WTC11 (cell line): ENCODE results near the gene DDAH2. TPM values are rescaled to one million over a fixed set of nuclear protein-coding genes. Genes with fewer than 3 reads are reported as not detected.
A peak's percentile ranks its signal among the peaks of the same experiment; 100 is the strongest.

Experiments used
- ATAC-seq: fragments of 200-7000 bp; cut with Tn5 transposase; 2 replicates; pipeline ENCODE4 v1.10.0; 2021; ENCODE audit warnings: mild to moderate bottlenecking, moderate library complexity
- CTCF ChIA-PET: fragments of 300-600 bp; sonication (Branson Sonifier 250); formaldehyde crosslinking; loops from one replicate; lab custom pipeline; 2021; ENCODE audit warnings: antibody characterized with exemption; lab: Charles Lee
- POLR2A ChIA-PET: fragments of 350-600 bp; sonication (Branson Sonifier 250); formaldehyde crosslinking; loops from one replicate; lab custom pipeline; 2021; ENCODE audit warnings: antibody characterized with exemption; lab: Charles Lee
- DNase-seq: peaks from one replicate; pipeline ENCODE4 v3.0.0; 2021; ENCODE audit warnings: low spot score
- H3K27ac Mint-ChIP-seq: 2 replicates; pipeline ENCODE4 v1.8.0; 2021; ENCODE audit warnings: mixed read lengths
- H3K27me3 Mint-ChIP-seq: 2 replicates; pipeline ENCODE4 v1.8.0; 2021; ENCODE audit warnings: low read depth, mild to moderate bottlenecking, moderate library complexity, mixed read lengths
- H3K36me3 Mint-ChIP-seq: 2 replicates; pipeline ENCODE4 v1.8.0; 2021; ENCODE audit warnings: mixed read lengths
- H3K4me1 Mint-ChIP-seq: 2 replicates; pipeline ENCODE4 v1.8.0; 2022; ENCODE audit warnings: mixed read lengths
- H3K4me3 Mint-ChIP-seq: 2 replicates; pipeline ENCODE4 v1.8.0; 2021; ENCODE audit warnings: mild to moderate bottlenecking, moderate library complexity, mixed read lengths
- H3K9me3 Mint-ChIP-seq: 2 replicates; pipeline ENCODE4 v1.8.0; 2021; ENCODE audit warnings: mixed read lengths
- ATF1 ChIP-seq: sonication (generic); formaldehyde crosslinking; IDR thresholded peaks from 2 replicates; pipeline ENCODE4 v1.8.1; 2023; ENCODE audit warnings: mild to moderate bottlenecking, moderate library complexity, missing genetic modification reagents
- JAZF1 ChIP-seq: fragments of 250-450 bp; sonication (Bioruptor Pico); IDR thresholded peaks from 2 replicates; pipeline ENCODE4 v1.9.0; 2021; ENCODE audit warnings: moderate library complexity, mild to moderate bottlenecking, inconsistent platforms
- KAT7 ChIP-seq: sonication (generic); formaldehyde crosslinking; IDR thresholded peaks from 2 replicates; pipeline ENCODE4 v1.8.1; 2023; ENCODE audit warnings: missing genetic modification reagents, mild to moderate bottlenecking, borderline replicate concordance
- MYBL2 ChIP-seq: sonication (generic); formaldehyde crosslinking; IDR thresholded peaks from 2 replicates; pipeline ENCODE4 v1.8.1; 2023; ENCODE audit warnings: mild to moderate bottlenecking, moderate library complexity, missing genetic modification reagents
- ZNF121 ChIP-seq: sonication (generic); formaldehyde crosslinking; IDR thresholded peaks from 2 replicates; pipeline ENCODE4 v1.8.0; 2023; ENCODE audit warnings: missing genetic modification reagents
- ZNF281 ChIP-seq: sonication (generic); formaldehyde crosslinking; IDR thresholded peaks from 2 replicates; pipeline ENCODE4 v1.8.0; 2023; ENCODE audit warnings: mild to moderate bottlenecking, missing genetic modification reagents
- ZNF317 ChIP-seq: sonication (generic); formaldehyde crosslinking; IDR thresholded peaks from 2 replicates; pipeline ENCODE4 v1.8.1; 2023; ENCODE audit warnings: low read depth, mild to moderate bottlenecking, moderate library complexity, missing genetic modification reagents, borderline replicate concordance
- ZNF396 ChIP-seq: fragments of 250-450 bp; sonication (Bioruptor Pico); IDR thresholded peaks from 2 replicates; pipeline ENCODE4 v1.8.0; 2021; ENCODE audit warnings: mild to moderate bottlenecking, moderate library complexity, borderline replicate concordance
- total RNA-seq: library from RNA; stranded (reverse); gene quantifications from 3 replicates; pipeline ENCODE4 v1.2.3, GENCODE V29; 2021
- TF ChIP-seq, protein P1 (sequence below): sonication (generic); formaldehyde crosslinking; IDR thresholded peaks from 2 replicates; pipeline ENCODE4 v1.8.1; 2022; ENCODE audit warnings: missing genetic modification reagents, borderline replicate concordance
- TF ChIP-seq, protein P2 (sequence below): fragments of 200-600 bp; IDR thresholded peaks from 2 replicates; pipeline ENCODE4 v1.8.0; 2022; ENCODE audit warnings: antibody characterized with exemption
- TF ChIP-seq, protein P3 (sequence below): fragments of 250-450 bp; sonication (Bioruptor Pico); IDR thresholded peaks from 2 replicates; pipeline ENCODE4 v1.8.0; 2021; ENCODE audit warnings: mild to moderate bottlenecking

Gene DDAH2
- total RNA-seq, 1 experiment from 2014 or later = 67.3 TPM

- DNase-seq (peak; percentile 69), ATAC-seq (peak; percentile 86)
- no peaks in the 10 kb centered on the region for H3K4me1 Mint-ChIP-seq
- no peak overlapping the region for H3K4me3 Mint-ChIP-seq
- no peak overlapping the region for H3K27ac Mint-ChIP-seq
- H3K27me3 Mint-ChIP-seq = no peaks in the 10 kb centered on the region
- CTCF ChIA-PET = interaction anchor here (0.5 to 2.2 kb wide), 33 partner anchors 9 to 488 kb away, joined by 3 to 20 read pairs (median 4); partner anchors contain the start of genes ABHD16A, APOM, ATP6V1G2 and C6orf47
- TF ChIP-seq, protein P1, sequence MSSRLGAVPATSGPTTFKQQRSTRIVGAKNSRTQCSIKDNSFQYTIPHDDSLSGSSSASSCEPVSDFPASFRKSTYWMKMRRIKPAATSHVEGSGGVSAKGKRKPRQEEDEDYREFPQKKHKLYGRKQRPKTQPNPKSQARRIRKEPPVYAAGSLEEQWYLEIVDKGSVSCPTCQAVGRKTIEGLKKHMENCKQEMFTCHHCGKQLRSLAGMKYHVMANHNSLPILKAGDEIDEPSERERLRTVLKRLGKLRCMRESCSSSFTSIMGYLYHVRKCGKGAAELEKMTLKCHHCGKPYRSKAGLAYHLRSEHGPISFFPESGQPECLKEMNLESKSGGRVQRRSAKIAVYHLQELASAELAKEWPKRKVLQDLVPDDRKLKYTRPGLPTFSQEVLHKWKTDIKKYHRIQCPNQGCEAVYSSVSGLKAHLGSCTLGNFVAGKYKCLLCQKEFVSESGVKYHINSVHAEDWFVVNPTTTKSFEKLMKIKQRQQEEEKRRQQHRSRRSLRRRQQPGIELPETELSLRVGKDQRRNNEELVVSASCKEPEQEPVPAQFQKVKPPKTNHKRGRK (CRISPR knock-in tag) = no peak
- TF ChIP-seq ATF1 (no peak), ZNF317 (CRISPR knock-in tag) (no peak)
- TF ChIP-seq, all 79 proteins: peak for 0
- Mint-ChIP-seq H3K36me3 (peaks cover 15% of the 10 kb centered on the region), H3K9me3 (no peaks in the 10 kb centered on the region)
- POLR2A ChIA-PET = interaction anchor here (1.3 kb wide), 1 partner anchor 14 kb away, joined by 4 read pairs; no protein-coding TSS in a partner anchor
Observed at GRCh38 chr6:31689249-31690110, 39.6 kb downstream of the DDAH2 start.

GRCh38 chr6:31687860-31688693, 41.0 kb downstream of the DDAH2 start:
- peaks cover 7% of the 10 kb centered on the region for H3K4me1 Mint-ChIP-seq
- TF ChIP-seq ZNF396 (CRISPR knock-in tag) (no peak), ZNF281 (CRISPR knock-in tag) (no peak), JAZF1 (no peak), KAT7 (CRISPR knock-in tag) (no peak), MYBL2 (no peak), ZNF121 (no peak)
- TF ChIP-seq, protein P2, sequence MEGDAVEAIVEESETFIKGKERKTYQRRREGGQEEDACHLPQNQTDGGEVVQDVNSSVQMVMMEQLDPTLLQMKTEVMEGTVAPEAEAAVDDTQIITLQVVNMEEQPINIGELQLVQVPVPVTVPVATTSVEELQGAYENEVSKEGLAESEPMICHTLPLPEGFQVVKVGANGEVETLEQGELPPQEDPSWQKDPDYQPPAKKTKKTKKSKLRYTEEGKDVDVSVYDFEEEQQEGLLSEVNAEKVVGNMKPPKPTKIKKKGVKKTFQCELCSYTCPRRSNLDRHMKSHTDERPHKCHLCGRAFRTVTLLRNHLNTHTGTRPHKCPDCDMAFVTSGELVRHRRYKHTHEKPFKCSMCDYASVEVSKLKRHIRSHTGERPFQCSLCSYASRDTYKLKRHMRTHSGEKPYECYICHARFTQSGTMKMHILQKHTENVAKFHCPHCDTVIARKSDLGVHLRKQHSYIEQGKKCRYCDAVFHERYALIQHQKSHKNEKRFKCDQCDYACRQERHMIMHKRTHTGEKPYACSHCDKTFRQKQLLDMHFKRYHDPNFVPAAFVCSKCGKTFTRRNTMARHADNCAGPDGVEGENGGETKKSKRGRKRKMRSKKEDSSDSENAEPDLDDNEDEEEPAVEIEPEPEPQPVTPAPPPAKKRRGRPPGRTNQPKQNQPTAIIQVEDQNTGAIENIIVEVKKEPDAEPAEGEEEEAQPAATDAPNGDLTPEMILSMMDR = no peak
- TF ChIP-seq, protein P3, sequence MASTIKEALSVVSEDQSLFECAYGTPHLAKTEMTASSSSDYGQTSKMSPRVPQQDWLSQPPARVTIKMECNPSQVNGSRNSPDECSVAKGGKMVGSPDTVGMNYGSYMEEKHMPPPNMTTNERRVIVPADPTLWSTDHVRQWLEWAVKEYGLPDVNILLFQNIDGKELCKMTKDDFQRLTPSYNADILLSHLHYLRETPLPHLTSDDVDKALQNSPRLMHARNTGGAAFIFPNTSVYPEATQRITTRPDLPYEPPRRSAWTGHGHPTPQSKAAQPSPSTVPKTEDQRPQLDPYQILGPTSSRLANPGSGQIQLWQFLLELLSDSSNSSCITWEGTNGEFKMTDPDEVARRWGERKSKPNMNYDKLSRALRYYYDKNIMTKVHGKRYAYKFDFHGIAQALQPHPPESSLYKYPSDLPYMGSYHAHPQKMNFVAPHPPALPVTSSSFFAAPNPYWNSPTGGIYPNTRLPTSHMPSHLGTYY (CRISPR knock-in tag) = no peak
- TF ChIP-seq, protein P1 (CRISPR knock-in tag) = no peak
- TF ChIP-seq, all 79 proteins: peak for 0
- ChIA-PET CTCF (interaction anchor here (1.2 to 1.7 kb wide), 2 partner anchors 50 to 139 kb away, joined by 4 to 5 read pairs; partner anchors contain the start of gene HSPA1B), POLR2A (no interaction called here)
- Mint-ChIP-seq H3K27me3 (no peaks in the 10 kb centered on the region; the same call in 1 of the 2 replicates), H3K9me3 (no peaks in the 10 kb centered on the region), H3K27ac (no peak overlapping the region), H3K36me3 (peaks cover 15% of the 10 kb centered on the region), H3K4me3 (no peak overlapping the region)
- DNase-seq (no peak), ATAC-seq (no peak)
